Thoracic aorta (tissue), 2 donors: ENCODE data around the gene TMEM63A. TPM values are rescaled to one million over a fixed set of nuclear protein-coding genes. Genes with fewer than 3 reads are reported as not detected.
A peak's percentile ranks its signal among the peaks of the same experiment; 100 is the strongest.

Experiments
- ATAC-seq: fragments of 150-250 bp; one replicate; pipeline ENCODE4 v1.8.0; 2017; ENCODE audit warnings: low read depth; ENCODE audit not compliant: insufficient number of reproducible peaks, low FRiP score
- DNase-seq: peaks from one replicate; pipeline ENCODE4 v3.0.0-alpha.2; 2020; ENCODE audit warnings: low spot score
- H3K27ac ChIP-seq, 2 donors: fragments of 200-600 bp; sonication (generic); 1 replicate in 1 of 2; 2 replicates in 1 of 2; pipeline ENCODE4 v1.5.1; 2016; ENCODE audit warnings: mild to moderate bottlenecking in 2 of 2, moderate library complexity in 2 of 2
- H3K27me3 ChIP-seq: fragments of 200-600 bp; sonication (generic); replicated peaks from 2 replicates; pipeline ENCODE4 v1.6.0; 2016; ENCODE audit warnings: mild to moderate bottlenecking; ENCODE audit not compliant: insufficient read depth
- H3K36me3 ChIP-seq: fragments of 200-600 bp; sonication (generic); one replicate; pipeline ENCODE4 v1.5.1; 2016
- H3K4me1 ChIP-seq, 2 donors: fragments of 200-600 bp; sonication (generic); 1 replicate in 1 of 2; 2 replicates in 1 of 2; pipeline versions ENCODE4 v1.5.1 to v1.6.0; 2016; ENCODE audit warnings: low read depth in 2 of 2, mild to moderate bottlenecking in 1 of 2; ENCODE audit not compliant: control insufficient read depth in 1 of 2
- H3K4me3 ChIP-seq: fragments of 200-600 bp; sonication (generic); 2 replicates; pipeline ENCODE4 v1.5.1; 2016; ENCODE audit warnings: mild to moderate bottlenecking
- H3K9me3 ChIP-seq: fragments of 200-600 bp; sonication (generic); 2 replicates; pipeline ENCODE4 v1.5.1; 2016
- CTCF ChIP-seq: fragments of 200-600 bp; sonication (generic); IDR thresholded peaks from one replicate; pipeline ENCODE4 v1.5.1; 2019; ENCODE audit warnings: antibody characterized with exemption
- total RNA-seq, 2 donors: library from RNA; depleted of rRNA; stranded (reverse); fragments of >200 nt; gene quantifications; one replicate each; pipeline versions ENCODE4 v1.1.0 to v1.2.3, GENCODE V29; 2016

TMEM63A gene
- total RNA-seq, 2 donors from 2014 or later, result 75.1 to 105 TPM

GRCh38 chr1:225919906-225920305 lies 37.7 kb upstream of the TMEM63A start:
- Histone ChIP-seq H3K4me1 (peaks cover 6 to 33% of the 10 kb centered on the region in 2 donors), H3K36me3 (peaks cover 4% of the 10 kb centered on the region), H3K27me3 (no peaks in the 10 kb centered on the region), H3K27ac (peak overlapping the region in 1 of 2 donors; percentile 10), H3K4me3 (no peak overlapping the region), H3K9me3 (no peaks in the 10 kb centered on the region)
- DNase-seq (no peak), ATAC-seq (no peak)
- TF ChIP-seq CTCF, result no peak

- Histone ChIP-seq H3K4me1 (peaks cover 6 to 27% of the 10 kb centered on the region in 2 donors), H3K36me3 (peaks cover 4% of the 10 kb centered on the region), H3K9me3 (no peaks in the 10 kb centered on the region), H3K4me3 (no peak overlapping the region), H3K27ac (no peak overlapping the region), H3K27me3 (no peaks in the 10 kb centered on the region)
- no peak for TF ChIP-seq CTCF
- no peak for ATAC-seq
- DNase-seq, result no peak
Observed at GRCh38 chr1:225918280-225918679, 36.1 kb upstream of the TMEM63A start.

GRCh38 chr1:225917536-225917935 lies 35.4 kb upstream of the TMEM63A start:
- TF ChIP-seq CTCF, result no peak
- Histone ChIP-seq H3K27me3 (no peaks in the 10 kb centered on the region), H3K9me3 (no peaks in the 10 kb centered on the region), H3K36me3 (peaks cover 4% of the 10 kb centered on the region), H3K27ac (no peak overlapping the region), H3K4me3 (no peak overlapping the region), H3K4me1 (peaks cover 4 to 20% of the 10 kb centered on the region in 2 donors)
- ATAC-seq (no peak), DNase-seq (no peak)

GRCh38 chr1:225917101-225917500 lies 34.9 kb upstream of the TMEM63A start:
- no peaks in the 10 kb centered on the region for H3K9me3 ChIP-seq
- H3K4me1 ChIP-seq, result peaks cover 4 to 16% of the 10 kb centered on the region in 2 donors
- peaks cover 4% of the 10 kb centered on the region for H3K36me3 ChIP-seq
- H3K27ac ChIP-seq, result no peak overlapping the region
- no peak overlapping the region for H3K4me3 ChIP-seq
- no peaks in the 10 kb centered on the region for H3K27me3 ChIP-seq
- DNase-seq, result no peak
- no peak for ATAC-seq
- no peak for TF ChIP-seq CTCF

GRCh38 chr1:225915538-225915991 lies 33.4 kb upstream of the TMEM63A start:
- Histone ChIP-seq H3K36me3 (peaks cover 4% of the 10 kb centered on the region), H3K4me1 (peaks cover 4 to 23% of the 10 kb centered on the region in 2 donors), H3K9me3 (no peaks in the 10 kb centered on the region), H3K4me3 (no peak overlapping the region), H3K27ac (no peak overlapping the region), H3K27me3 (no peaks in the 10 kb centered on the region)
- no peak for TF ChIP-seq CTCF
- ATAC-seq (no peak), DNase-seq (no peak)
